Astrocyte (in vitro differentiated cells and primary cell): Measurements from ENCODE around the gene CCDC158. TPM values are rescaled to one million over a fixed set of nuclear protein-coding genes. Genes with fewer than 3 reads are reported as not detected.

Experiments
- DNase-seq: peaks from one replicate; pipeline ENCODE4 v3.0.0-alpha.2; 2010; ENCODE audit warnings: low read depth
- FAIRE-seq: peaks from 2 replicates; lab custom pipeline; 2011; peaks lifted over from hg19 to GRCh38; lab: Jason Lieb, UNC
- H2AFZ ChIP-seq: 2 replicates; pipeline ENCODE4 v1.6.0; 2012; ENCODE audit warnings: low read depth, low read length, inconsistent platforms
- H3K27ac ChIP-seq: 2 replicates; pipeline ENCODE4 v1.5.1; 2011; ENCODE audit warnings: low read depth, low read length, inconsistent platforms
- H3K27me3 ChIP-seq: 2 replicates; pipeline ENCODE4 v1.6.0; 2011; ENCODE audit warnings: low read length, inconsistent platforms; ENCODE audit not compliant: insufficient read depth
- H3K36me3 ChIP-seq: 2 replicates; pipeline ENCODE4 v1.5.1; 2011; ENCODE audit warnings: low read length, inconsistent platforms; ENCODE audit not compliant: insufficient read depth
- H3K4me1 ChIP-seq: 2 replicates; pipeline ENCODE4 v1.5.1; 2011; ENCODE audit warnings: low read length, inconsistent platforms; ENCODE audit not compliant: insufficient read depth
- H3K4me2 ChIP-seq: 2 replicates; pipeline ENCODE4 v1.6.0; 2012; ENCODE audit warnings: low read length, inconsistent platforms
- H3K4me3 ChIP-seq: 2 replicates; pipeline ENCODE4 v1.5.1; 2011; ENCODE audit warnings: low read depth, mild to moderate bottlenecking, low read length, inconsistent platforms; ENCODE audit not compliant: insufficient read depth
- H3K79me2 ChIP-seq: 2 replicates; pipeline ENCODE4 v1.6.0; 2012; ENCODE audit warnings: mild to moderate bottlenecking, low read length, inconsistent platforms; ENCODE audit not compliant: insufficient read depth
- H3K9ac ChIP-seq: 2 replicates; pipeline ENCODE4 v1.6.0; 2012; ENCODE audit warnings: mild to moderate bottlenecking, low read length, inconsistent platforms
- H3K9me3 ChIP-seq: 2 replicates; pipeline ENCODE4 v1.5.1; 2012; ENCODE audit warnings: low read depth, mild to moderate bottlenecking, low read length, inconsistent platforms; ENCODE audit not compliant: insufficient read depth
- H4K20me1 ChIP-seq: 2 replicates; pipeline ENCODE4 v1.6.0; 2012; ENCODE audit warnings: low read length, inconsistent platforms; ENCODE audit not compliant: insufficient read depth
- H3K27ac Mint-ChIP-seq: one replicate; pipeline ENCODE4 v1.8.0; 2021; ENCODE audit warnings: mild to moderate bottlenecking, mixed read lengths; ENCODE audit not compliant: unreplicated experiment
- H3K27me3 Mint-ChIP-seq: one replicate; pipeline ENCODE4 v1.8.0; 2021; ENCODE audit warnings: low read depth, mixed read lengths; ENCODE audit not compliant: unreplicated experiment
- H3K36me3 Mint-ChIP-seq: one replicate; pipeline ENCODE4 v1.8.0; 2021; ENCODE audit warnings: low read depth, mixed read lengths; ENCODE audit not compliant: unreplicated experiment
- H3K4me1 Mint-ChIP-seq: one replicate; pipeline ENCODE4 v1.8.0; 2021; ENCODE audit warnings: low read depth, mixed read lengths; ENCODE audit not compliant: unreplicated experiment
- H3K4me3 Mint-ChIP-seq: one replicate; pipeline ENCODE4 v1.8.0; 2021; ENCODE audit warnings: mild to moderate bottlenecking, moderate library complexity, mixed read lengths; ENCODE audit not compliant: unreplicated experiment
- H3K9me3 Mint-ChIP-seq: one replicate; pipeline ENCODE4 v1.8.0; 2021; ENCODE audit warnings: mild to moderate bottlenecking, mixed read lengths; ENCODE audit not compliant: unreplicated experiment
- CTCF ChIP-seq: IDR thresholded peaks from 2 replicates; pipeline ENCODE4 v1.5.1; 2011; ENCODE audit warnings: low read depth, mild to moderate bottlenecking, inconsistent platforms, low read length, moderate library complexity; ENCODE audit not compliant: insufficient read depth
- EZH2 ChIP-seq: IDR thresholded peaks from 2 replicates; pipeline ENCODE4 v1.6.1; 2012; ENCODE audit warnings: mild to moderate bottlenecking, low read length, inconsistent platforms; ENCODE audit not compliant: insufficient read depth
- total RNA-seq: library from RNA; stranded (reverse); gene quantifications from 2 replicates; pipeline ENCODE4 v1.2.1, GENCODE V29; 2021

Gene CCDC158
- total RNA-seq, 1 donor from 2014 or later, result not detected

DNA sequence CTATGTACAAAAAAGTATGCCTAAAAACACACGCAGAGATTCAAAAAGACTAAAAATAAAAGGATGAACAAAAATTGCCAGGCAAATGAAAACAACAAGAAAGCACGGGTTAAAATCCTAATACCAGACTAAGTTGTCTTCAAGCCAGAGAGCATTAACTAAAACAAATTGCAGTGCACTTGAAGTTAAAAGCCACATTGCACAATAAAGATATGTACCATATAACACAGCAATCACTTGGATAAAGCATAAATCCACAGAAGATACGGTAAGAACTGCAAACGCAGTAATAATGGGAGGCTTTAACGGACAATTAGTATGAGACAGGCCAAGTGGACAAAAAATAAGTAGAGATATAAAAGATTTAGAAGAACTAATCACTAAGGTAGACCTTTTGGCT, 14.9 kb downstream of the CCDC158 start:
- DNase-seq (no peak), FAIRE-seq (no peak)
- no peaks in the 10 kb centered on the region for H3K36me3 ChIP-seq
- no peaks in the 10 kb centered on the region for H3K9me3 Mint-ChIP-seq
- no peaks in the 10 kb centered on the region for H3K27me3 ChIP-seq
- H4K20me1 ChIP-seq, result no peaks in the 10 kb centered on the region
- no peaks in the 10 kb centered on the region for H3K4me1 ChIP-seq
- H3K9ac ChIP-seq, result no peak overlapping the region
- no peak overlapping the region for H3K4me3 Mint-ChIP-seq
- TF ChIP-seq CTCF (no peak), EZH2 (no peak)
- H3K79me2 ChIP-seq, result no peaks in the 10 kb centered on the region
- H3K27me3 Mint-ChIP-seq, result peaks cover 4% of the 10 kb centered on the region
- H3K36me3 Mint-ChIP-seq, result no peaks in the 10 kb centered on the region
- no peak overlapping the region for H2AFZ ChIP-seq
- no peak overlapping the region for H3K27ac Mint-ChIP-seq
- H3K9me3 ChIP-seq, result no peaks in the 10 kb centered on the region
- no peak overlapping the region for H3K4me3 ChIP-seq
- no peak overlapping the region for H3K4me2 ChIP-seq
- H3K4me1 Mint-ChIP-seq, result peaks cover 2% of the 10 kb centered on the region
- H3K27ac ChIP-seq, result no peak overlapping the region

DNA sequence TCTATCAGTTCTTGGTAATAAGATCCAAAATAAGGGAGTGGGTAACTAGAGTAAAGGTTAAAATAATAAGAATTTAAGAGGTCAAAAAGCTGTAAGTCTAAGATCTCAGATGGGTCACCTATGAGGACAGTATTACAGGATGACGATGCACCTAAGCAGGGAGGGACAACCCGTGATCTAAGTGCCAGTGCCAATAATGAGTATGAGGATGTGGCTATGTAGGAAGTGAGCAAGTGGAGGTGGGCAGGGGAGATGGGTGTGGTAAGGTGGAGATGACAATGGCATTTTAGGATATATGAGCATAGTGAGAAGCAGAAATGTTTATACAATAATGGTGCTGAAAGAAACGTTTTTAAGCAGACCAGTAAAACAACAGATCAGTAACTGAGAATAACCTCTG, 19.3 kb downstream of the CCDC158 start:
- FAIRE-seq, result no peak
- no peaks in the 10 kb centered on the region for H3K4me1 Mint-ChIP-seq

More for the DNA sequence above, 19.3 kb downstream of the CCDC158 start:
- no peak for DNase-seq
- Mint-ChIP-seq H3K36me3 (no peaks in the 10 kb centered on the region), H3K27me3 (peaks cover 4% of the 10 kb centered on the region), H3K4me3 (no peak overlapping the region), H3K27ac (no peak overlapping the region), H3K9me3 (no peaks in the 10 kb centered on the region)
- no peak overlapping the region for H3K27ac ChIP-seq
- H2AFZ ChIP-seq, result no peak overlapping the region
- no peak overlapping the region for H3K4me3 ChIP-seq
- H4K20me1 ChIP-seq, result no peaks in the 10 kb centered on the region
- no peak overlapping the region for H3K4me2 ChIP-seq
- H3K9ac ChIP-seq, result no peak overlapping the region
- no peaks in the 10 kb centered on the region for H3K36me3 ChIP-seq
- no peak for TF ChIP-seq EZH2
- no peak for TF ChIP-seq CTCF
- no peaks in the 10 kb centered on the region for H3K79me2 ChIP-seq
- H3K4me1 ChIP-seq, result no peaks in the 10 kb centered on the region
- H3K9me3 ChIP-seq, result no peaks in the 10 kb centered on the region
- peaks cover 3% of the 10 kb centered on the region for H3K27me3 ChIP-seq
